Uterus (tissue), 4 donors: Measurements from ENCODE around the gene SLC44A1. TPM values are rescaled to one million over a fixed set of nuclear protein-coding genes. Genes with fewer than 3 reads are reported as not detected.

ENCODE experiments used
- DNase-seq, 2 donors: peaks; one replicate each; pipeline ENCODE4 v3.0.0-alpha.2; 2019 to 2020
- H3K27ac ChIP-seq, 2 donors: fragments of 200-600 bp; sonication (generic); 1 replicate in 1 of 2; 2 replicates in 1 of 2; pipeline ENCODE4 v1.5.1; 2016 to 2018
- H3K27me3 ChIP-seq, 2 donors: fragments of 200-600 bp; sonication (generic); one replicate each; pipeline ENCODE4 v1.5.1; 2018 to 2019; ENCODE audit warnings: control low read depth in 1 of 2
- H3K36me3 ChIP-seq, 2 donors: fragments of 200-600 bp; sonication (generic); one replicate each; pipeline ENCODE4 v1.5.1; 2019; ENCODE audit warnings: control low read depth in 1 of 2
- H3K4me1 ChIP-seq, 2 donors: fragments of 200-600 bp; sonication (generic); one replicate each; pipeline ENCODE4 v1.5.1; 2018 to 2019; ENCODE audit warnings: control low read depth in 1 of 2
- H3K4me3 ChIP-seq, 2 donors: fragments of 200-600 bp; sonication (generic); 1 replicate in 1 of 2; 2 replicates in 1 of 2; pipeline ENCODE4 v1.5.1; 2018 to 2019; ENCODE audit warnings: mild to moderate bottlenecking in 1 of 2
- H3K9me3 ChIP-seq, 2 donors: fragments of 200-600 bp; sonication (generic); one replicate each; pipeline ENCODE4 v1.5.1; 2019; ENCODE audit warnings: control low read depth in 1 of 2
- POLR2A ChIP-seq, 2 donors: fragments of 450-650 bp; IDR thresholded peaks; one replicate each; pipeline ENCODE4 v1.6.1; 2016; ENCODE audit warnings: antibody characterized with exemption in 2 of 2, mild to moderate bottlenecking in 1 of 2, moderate library complexity in 1 of 2
- intact Hi-C: fragments of 100-400 bp; cut with DNase I; formaldehyde crosslinking; loops from one replicate; pipeline ENCODE4 v1.15.1; 2023; ENCODE audit warnings: low total_unique reads
- total RNA-seq, 4 donors: library from RNA; depleted of rRNA in 3 of 4; stranded (reverse); fragments of >200 nt in 3 of 4; gene quantifications; one replicate each; pipeline versions ENCODE4 v1.1.0 to v1.2.4, GENCODE V29; 2014 to 2023
- TF ChIP-seq, protein P1 (sequence below), 4 experiments: fragments of 200-600 bp in 2 of 4; fragments of 450-650 bp in 2 of 4; sonication (generic) in 2 of 4; IDR thresholded peaks; one replicate each; pipeline ENCODE4 v1.5.1; 2016 to 2019; ENCODE audit warnings: antibody characterized with exemption in 4 of 4, mild to moderate bottlenecking in 2 of 4, moderate library complexity in 1 of 4
- donor health status: DM: yes; HTN: yes; CAD: no.

SLC44A1 gene
- total RNA-seq, 4 donors from 2014 or later = 58.2 to 75.0 (median 63.0) TPM

DNA sequence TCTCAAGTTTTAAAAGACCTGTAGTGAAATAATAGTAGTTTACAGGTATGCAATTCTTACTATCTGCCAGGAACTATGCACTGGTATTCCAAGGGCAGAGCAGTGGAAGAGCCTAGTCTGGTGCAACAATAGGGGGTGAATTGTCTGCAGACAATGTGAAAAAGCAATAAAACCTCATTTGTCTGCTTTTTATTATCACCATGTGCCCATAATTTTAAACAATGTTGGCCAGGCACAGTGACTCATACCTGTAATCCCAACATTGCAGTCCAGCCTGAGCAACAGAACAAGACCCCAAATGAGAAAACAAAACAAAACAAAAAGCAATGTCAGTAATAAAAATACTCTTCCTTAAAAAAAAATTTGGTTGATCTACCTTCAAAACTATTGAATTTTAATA lies 12.2 kb upstream of the SLC44A1 start:
- no peak overlapping the region for H3K27ac ChIP-seq
- H3K9me3 ChIP-seq = no peaks in the 10 kb centered on the region
- TF ChIP-seq POLR2A (IDR thresholded peaks at IDR 0.05) = no peak
- TF ChIP-seq, protein P1, sequence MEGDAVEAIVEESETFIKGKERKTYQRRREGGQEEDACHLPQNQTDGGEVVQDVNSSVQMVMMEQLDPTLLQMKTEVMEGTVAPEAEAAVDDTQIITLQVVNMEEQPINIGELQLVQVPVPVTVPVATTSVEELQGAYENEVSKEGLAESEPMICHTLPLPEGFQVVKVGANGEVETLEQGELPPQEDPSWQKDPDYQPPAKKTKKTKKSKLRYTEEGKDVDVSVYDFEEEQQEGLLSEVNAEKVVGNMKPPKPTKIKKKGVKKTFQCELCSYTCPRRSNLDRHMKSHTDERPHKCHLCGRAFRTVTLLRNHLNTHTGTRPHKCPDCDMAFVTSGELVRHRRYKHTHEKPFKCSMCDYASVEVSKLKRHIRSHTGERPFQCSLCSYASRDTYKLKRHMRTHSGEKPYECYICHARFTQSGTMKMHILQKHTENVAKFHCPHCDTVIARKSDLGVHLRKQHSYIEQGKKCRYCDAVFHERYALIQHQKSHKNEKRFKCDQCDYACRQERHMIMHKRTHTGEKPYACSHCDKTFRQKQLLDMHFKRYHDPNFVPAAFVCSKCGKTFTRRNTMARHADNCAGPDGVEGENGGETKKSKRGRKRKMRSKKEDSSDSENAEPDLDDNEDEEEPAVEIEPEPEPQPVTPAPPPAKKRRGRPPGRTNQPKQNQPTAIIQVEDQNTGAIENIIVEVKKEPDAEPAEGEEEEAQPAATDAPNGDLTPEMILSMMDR (IDR thresholded peaks at IDR 0.05) = no peak
- no peak for DNase-seq
- no peaks in the 10 kb centered on the region for H3K4me1 ChIP-seq
- H3K36me3 ChIP-seq = no peaks in the 10 kb centered on the region
- intact Hi-C loops = no loop called here
- no peak overlapping the region for H3K4me3 ChIP-seq
- H3K27me3 ChIP-seq = no peaks in the 10 kb centered on the region

DNA sequence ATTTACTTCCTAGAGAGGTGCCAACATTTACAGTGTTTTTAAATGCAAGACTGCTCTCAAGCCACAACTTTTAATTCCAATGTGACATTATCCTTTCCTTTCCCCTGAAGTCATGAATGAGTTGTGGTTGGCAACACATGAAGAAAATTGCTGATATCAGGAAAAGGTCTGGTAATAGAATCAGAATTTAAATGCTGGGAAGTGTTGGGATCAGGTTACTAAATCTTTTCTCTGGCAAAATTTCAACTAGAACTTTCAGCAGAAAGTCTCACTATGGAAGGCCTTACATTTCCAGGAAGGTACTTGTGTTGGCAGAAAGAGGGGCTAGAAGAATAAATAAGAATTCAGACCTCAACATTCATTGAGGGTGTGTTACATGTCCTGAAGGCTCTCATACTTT lies 10.6 kb upstream of the SLC44A1 start:
- no peak for TF ChIP-seq POLR2A (IDR thresholded peaks at IDR 0.05)
- TF ChIP-seq, protein P1 (IDR thresholded peaks at IDR 0.05) = no peak
- intact Hi-C loops = no loop called here
- Histone ChIP-seq H3K4me3 (no peak overlapping the region), H3K27me3 (no peaks in the 10 kb centered on the region), H3K9me3 (no peaks in the 10 kb centered on the region), H3K4me1 (no peaks in the 10 kb centered on the region), H3K27ac (no peak overlapping the region), H3K36me3 (no peaks in the 10 kb centered on the region)
- DNase-seq = no peak

DNA sequence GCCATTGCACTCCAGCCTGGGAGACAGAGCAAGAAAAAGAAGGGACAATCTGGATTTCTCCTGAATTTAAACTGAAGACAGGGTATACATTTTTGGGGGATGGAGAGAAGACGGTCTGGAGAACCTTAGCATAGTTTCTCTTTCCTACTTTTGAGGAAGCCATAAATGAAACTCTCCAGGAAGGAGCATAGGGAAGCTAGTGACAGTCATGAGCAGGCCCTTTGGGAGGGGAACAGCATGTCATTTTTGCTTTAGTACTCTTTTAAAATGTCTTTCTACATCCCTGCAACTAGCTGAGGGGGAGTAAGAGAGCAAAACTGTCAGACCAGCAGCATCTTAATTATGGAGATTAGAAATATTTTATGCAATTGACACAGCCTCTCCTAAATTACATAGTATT lies 8.2 kb upstream of the SLC44A1 start:
- Histone ChIP-seq H3K9me3 (no peaks in the 10 kb centered on the region), H3K27me3 (no peaks in the 10 kb centered on the region), H3K4me1 (peaks cover 0 to 2% of the 10 kb centered on the region in 2 donors), H3K36me3 (no peaks in the 10 kb centered on the region), H3K27ac (no peak overlapping the region), H3K4me3 (no peak overlapping the region)
- intact Hi-C loops = no loop called here
- DNase-seq = no peak
- TF ChIP-seq POLR2A (IDR thresholded peaks at IDR 0.05) = no peak
- TF ChIP-seq, protein P1 (IDR thresholded peaks at IDR 0.05) = no peak

DNA sequence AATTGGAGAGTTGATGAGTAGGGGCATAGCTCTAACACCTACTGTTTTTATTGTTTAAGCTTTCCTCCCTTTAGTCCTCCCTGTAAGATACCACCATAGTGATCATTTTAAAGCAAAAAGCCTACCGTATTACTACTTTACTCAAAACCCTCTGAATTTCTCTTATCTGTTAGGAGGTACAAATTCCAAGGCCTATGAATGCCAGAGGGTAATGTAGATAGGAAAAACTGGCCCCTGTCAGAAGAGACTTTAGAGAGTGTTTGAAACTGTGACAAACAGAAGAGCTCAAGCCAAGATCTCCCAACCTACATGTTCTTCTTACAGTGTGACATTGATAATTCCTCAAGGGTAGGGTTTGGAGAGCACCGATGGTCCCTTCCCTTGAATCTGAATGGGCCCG lies 7.2 kb upstream of the SLC44A1 start:
- no peak for TF ChIP-seq POLR2A (IDR thresholded peaks at IDR 0.05)
- TF ChIP-seq, protein P1 (IDR thresholded peaks at IDR 0.05) = no peak
- no peak overlapping the region for H3K27ac ChIP-seq
- no peaks in the 10 kb centered on the region for H3K36me3 ChIP-seq
- no peaks in the 10 kb centered on the region for H3K9me3 ChIP-seq
- H3K4me1 ChIP-seq = peaks cover 0 to 5% of the 10 kb centered on the region in 2 donors
- no peak for DNase-seq
- no peaks in the 10 kb centered on the region for H3K27me3 ChIP-seq
- intact Hi-C loops = no loop called here
- H3K4me3 ChIP-seq = no peak overlapping the region

DNA sequence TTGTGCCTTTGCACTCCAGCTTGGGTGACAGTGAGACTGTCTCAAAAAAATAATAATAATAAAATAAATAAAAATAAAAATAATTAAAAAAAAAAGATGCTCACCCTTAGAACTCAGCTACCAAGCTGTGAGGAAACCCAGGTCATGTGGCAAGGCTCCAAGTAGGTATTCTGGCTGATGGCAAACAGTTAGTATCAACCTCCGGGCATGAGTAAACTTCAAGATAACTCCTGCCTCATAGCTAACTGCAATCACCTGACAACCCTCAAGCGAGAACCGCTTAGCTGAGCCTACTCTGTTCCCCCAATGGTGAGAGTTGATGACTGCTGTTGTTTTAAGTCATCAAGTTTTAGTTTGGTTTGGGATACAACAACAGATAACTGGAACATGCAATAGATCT lies 6.1 kb upstream of the SLC44A1 start:
- Histone ChIP-seq H3K4me3 (no peak overlapping the region), H3K27me3 (no peaks in the 10 kb centered on the region), H3K9me3 (no peaks in the 10 kb centered on the region), H3K36me3 (no peaks in the 10 kb centered on the region), H3K27ac (no peak overlapping the region), H3K4me1 (peaks cover 0 to 5% of the 10 kb centered on the region in 2 donors)
- DNase-seq = no peak
- no peak for TF ChIP-seq POLR2A (IDR thresholded peaks at IDR 0.05)
- TF ChIP-seq, protein P1 (IDR thresholded peaks at IDR 0.05) = no peak
- intact Hi-C loops = no loop called here
